ENCODE measurements around the gene PFN2.

PFN2 gene

GRCh38 chr3:149917124-149917667, 53.5 kb downstream of the PFN2 start:
- no peak for DNase-seq (ENCODE audit: low spot score)
